ENCODE measurements around the gene ANKRD50. TPM values are rescaled to one million over a fixed set of nuclear protein-coding genes. Genes with fewer than 3 reads are reported as not detected.
A peak's percentile ranks its signal among the peaks of the same experiment; 100 is the strongest.

ANKRD50 gene
- total and polyA plus RNA-seq, 9 of the 15 experiments (the other 6 are each of a cell fraction or from before 2014, with no cell fraction given) = 2.0 to 8.0 (median 6.2) TPM

DNA sequence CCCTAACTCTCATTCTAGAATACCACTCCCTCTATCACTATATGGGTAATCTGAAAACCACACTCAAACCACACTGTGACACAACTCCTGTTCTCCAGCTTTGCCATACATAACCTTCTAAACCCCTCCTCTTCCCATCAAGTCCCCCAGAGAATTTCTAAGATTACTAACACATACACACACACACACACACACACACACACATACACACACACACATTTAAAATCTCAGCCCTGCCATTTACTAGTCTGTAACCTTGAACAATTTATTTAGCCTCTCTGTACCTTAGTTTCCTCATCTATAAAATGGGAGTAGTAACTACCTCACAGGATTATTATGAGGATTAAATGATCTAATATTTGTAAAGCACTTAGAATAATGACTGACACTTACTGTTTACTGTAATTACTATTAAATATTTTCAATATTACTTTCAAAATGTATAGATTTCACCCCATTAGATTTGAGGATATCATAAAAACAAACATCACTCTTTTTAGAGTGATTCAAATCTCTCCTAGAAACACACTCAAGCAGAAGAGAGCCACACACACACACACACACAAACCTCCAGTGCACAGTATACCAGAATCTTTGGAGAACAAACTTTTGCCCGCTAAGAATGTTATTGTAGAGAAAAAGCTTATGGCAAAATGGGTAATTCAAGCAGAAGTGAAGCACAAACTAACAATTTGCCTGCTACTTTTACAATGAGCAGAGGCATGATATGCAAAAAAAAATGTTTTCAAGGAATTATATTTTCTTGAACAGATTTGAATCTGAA is 3.8 kb downstream of the ANKRD50 start:
- H3K4me1 ChIP-seq (replicated peaks in 1 of 2; ENCODE audit: control insufficient read depth in 2 of 2, insufficient read depth in 2 of 2, low read length in 2 of 2) = peaks cover 9 to 10% of the 10 kb centered on the region in 2 experiments
- H4K20me1 ChIP-seq (replicated peaks; ENCODE audit: control insufficient read depth, insufficient read depth, low read length) = no peaks in the 10 kb centered on the region
- H3K27ac ChIP-seq (ENCODE audit: extremely low read depth, low read depth, low read length) = no peak overlapping the region
- WGBS (ENCODE audit: insufficient coverage, low coverage, missing lambda C conversion rate) = 27% methylated on average over 1 of the region's 1 CpG
- ChIA-PET POLR2A (interaction anchor here (2.6 kb wide), 1 partner anchor 10 kb away, joined by 7 read pairs; no protein-coding TSS in a partner anchor), CTCF (ENCODE audit: low intra/inter-chr PET ratio) (no interaction called here)
- H3K27me3 ChIP-seq (ENCODE audit: control insufficient read depth in 2 of 2, insufficient read depth in 2 of 2, low read length in 2 of 2) = no peaks in the 10 kb centered on the region
- peaks cover 65% of the 10 kb centered on the region for H3K79me2 ChIP-seq (ENCODE audit: control insufficient read depth, insufficient read depth, low read length)
- intact Hi-C loops (cut with micrococcal nuclease) (no loop called here), in situ Hi-C loops (cut with MboI) (no loop called here)
- no peak overlapping the region for H3K4me3 ChIP-seq
- ATAC-seq (no peak), FAIRE-seq (peak; percentile 29), DNase-seq (ENCODE audit: extremely low read depth in 1 of 4, low spot score in 3 of 4) (no peak)
- H3K36me3 ChIP-seq (ENCODE audit: control insufficient read depth, insufficient read depth, low read length) = peaks cover 11% of the 10 kb centered on the region
- no peaks in the 10 kb centered on the region for H3K9me1 ChIP-seq (ENCODE audit: control insufficient read depth, insufficient read depth, low read length)
- H3K4me2 ChIP-seq (ENCODE audit: insufficient read depth, low read length) = no peak overlapping the region; the same call in 1 of the 2 replicates
- H2AFZ ChIP-seq (ENCODE audit: low read depth, low read length) = no peak overlapping the region
- BruUV-seq (replicated peaks) = no TSS peak
- H3K9me3 ChIP-seq (replicated peaks; ENCODE audit: control insufficient read depth, insufficient read depth, low read depth, low read length) = no peaks in the 10 kb centered on the region
- H3K9ac ChIP-seq (ENCODE audit: insufficient read depth in 1 of 2, low read depth in 2 of 2, low read length in 2 of 2) = no peak overlapping the region; a peak in 1 of 4 replicates
- TF ChIP-seq ZNF586 (CRISPR knock-in tag; conservative IDR thresholded peaks at IDR 0.05) (no peak), TAF9B (IDR thresholded peaks at IDR 0.05; ENCODE audit: partially characterized antibody) (peak; percentile 21), POLR2AphosphoS5 (IDR thresholded peaks at IDR 0.05; ENCODE audit: control insufficient read depth, insufficient read depth, low read depth, low read length) (no peak), ZNF41 (CRISPR knock-in tag; conservative IDR thresholded peaks at IDR 0.05) (no peak), ZNF589 (CRISPR knock-in tag; IDR thresholded peaks at IDR 0.05; ENCODE audit: low read depth) (no peak), SMAD4 (CRISPR knock-in tag; conservative IDR thresholded peaks at IDR 0.05) (no peak), ZNF644 (tag; IDR thresholded peaks at IDR 0.05; ENCODE audit: low read depth) (no peak), ADNP (tag; IDR thresholded peaks at IDR 0.05) (no peak), MXI1 (IDR thresholded peaks at IDR 0.05; ENCODE audit: low read depth, low read length) (no peak), NBN (IDR thresholded peaks at IDR 0.05; ENCODE audit: low read depth) (no peak), ZNF165 (CRISPR knock-in tag; IDR thresholded peaks at IDR 0.05; ENCODE audit: borderline replicate concordance) (no peak), MAZ (CRISPR knock-in tag; conservative IDR thresholded peaks at IDR 0.05 in 1 of 2, IDR thresholded peaks at IDR 0.05 in 1 of 2) (no peak), HCFC1 (IDR thresholded peaks at IDR 0.05; ENCODE audit: low read depth, low read length) (no peak)
- TF ChIP-seq, protein P1, sequence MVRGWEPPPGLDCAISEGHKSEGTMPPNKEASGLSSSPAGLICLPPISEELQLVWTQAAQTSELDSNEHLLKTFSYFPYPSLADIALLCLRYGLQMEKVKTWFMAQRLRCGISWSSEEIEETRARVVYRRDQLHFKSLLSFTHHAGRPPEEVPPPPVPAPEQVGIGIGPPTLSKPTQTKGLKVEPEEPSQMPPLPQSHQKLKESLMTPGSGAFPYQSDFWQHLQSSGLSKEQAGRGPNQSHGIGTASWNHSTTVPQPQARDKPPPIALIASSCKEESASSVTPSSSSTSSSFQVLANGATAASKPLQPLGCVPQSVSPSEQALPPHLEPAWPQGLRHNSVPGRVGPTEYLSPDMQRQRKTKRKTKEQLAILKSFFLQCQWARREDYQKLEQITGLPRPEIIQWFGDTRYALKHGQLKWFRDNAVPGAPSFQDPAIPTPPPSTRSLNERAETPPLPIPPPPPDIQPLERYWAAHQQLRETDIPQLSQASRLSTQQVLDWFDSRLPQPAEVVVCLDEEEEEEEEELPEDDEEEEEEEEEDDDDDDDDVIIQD (CRISPR knock-in tag; IDR thresholded peaks at IDR 0.05) = no peak
- TF ChIP-seq, protein P2, sequence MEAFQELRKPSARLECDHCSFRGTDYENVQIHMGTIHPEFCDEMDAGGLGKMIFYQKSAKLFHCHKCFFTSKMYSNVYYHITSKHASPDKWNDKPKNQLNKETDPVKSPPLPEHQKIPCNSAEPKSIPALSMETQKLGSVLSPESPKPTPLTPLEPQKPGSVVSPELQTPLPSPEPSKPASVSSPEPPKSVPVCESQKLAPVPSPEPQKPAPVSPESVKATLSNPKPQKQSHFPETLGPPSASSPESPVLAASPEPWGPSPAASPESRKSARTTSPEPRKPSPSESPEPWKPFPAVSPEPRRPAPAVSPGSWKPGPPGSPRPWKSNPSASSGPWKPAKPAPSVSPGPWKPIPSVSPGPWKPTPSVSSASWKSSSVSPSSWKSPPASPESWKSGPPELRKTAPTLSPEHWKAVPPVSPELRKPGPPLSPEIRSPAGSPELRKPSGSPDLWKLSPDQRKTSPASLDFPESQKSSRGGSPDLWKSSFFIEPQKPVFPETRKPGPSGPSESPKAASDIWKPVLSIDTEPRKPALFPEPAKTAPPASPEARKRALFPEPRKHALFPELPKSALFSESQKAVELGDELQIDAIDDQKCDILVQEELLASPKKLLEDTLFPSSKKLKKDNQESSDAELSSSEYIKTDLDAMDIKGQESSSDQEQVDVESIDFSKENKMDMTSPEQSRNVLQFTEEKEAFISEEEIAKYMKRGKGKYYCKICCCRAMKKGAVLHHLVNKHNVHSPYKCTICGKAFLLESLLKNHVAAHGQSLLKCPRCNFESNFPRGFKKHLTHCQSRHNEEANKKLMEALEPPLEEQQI (IDR thresholded peaks at IDR 0.05) = no peak
- TF ChIP-seq, protein P3, sequence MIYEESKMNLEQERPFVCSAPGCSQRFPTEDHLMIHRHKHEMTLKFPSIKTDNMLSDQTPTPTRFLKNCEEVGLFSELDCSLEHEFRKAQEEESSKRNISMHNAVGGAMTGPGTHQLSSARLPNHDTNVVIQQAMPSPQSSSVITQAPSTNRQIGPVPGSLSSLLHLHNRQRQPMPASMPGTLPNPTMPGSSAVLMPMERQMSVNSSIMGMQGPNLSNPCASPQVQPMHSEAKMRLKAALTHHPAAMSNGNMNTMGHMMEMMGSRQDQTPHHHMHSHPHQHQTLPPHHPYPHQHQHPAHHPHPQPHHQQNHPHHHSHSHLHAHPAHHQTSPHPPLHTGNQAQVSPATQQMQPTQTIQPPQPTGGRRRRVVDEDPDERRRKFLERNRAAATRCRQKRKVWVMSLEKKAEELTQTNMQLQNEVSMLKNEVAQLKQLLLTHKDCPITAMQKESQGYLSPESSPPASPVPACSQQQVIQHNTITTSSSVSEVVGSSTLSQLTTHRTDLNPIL (CRISPR knock-in tag; IDR thresholded peaks at IDR 0.05) = no peak
